Pancreas (tissue), 10 donors: ENCODE measurements around the gene EPHB2. TPM values are rescaled to one million over a fixed set of nuclear protein-coding genes. Genes with fewer than 3 reads are reported as not detected.

Source experiments
- ATAC-seq, 4 donors: fragments of 200-7000 bp; cut with Tn5 transposase; one replicate each; pipeline versions ENCODE4 v1.8.0 to v1.9.1; 2020; ENCODE audit warnings: mild to moderate bottlenecking in 4 of 4, moderate library complexity in 4 of 4
- DNase-seq, 6 donors: peaks; one replicate each; pipeline ENCODE4 v3.0.0-alpha.2; 2020
- FAIRE-seq: peaks from 2 replicates; lab custom pipeline; 2012; peaks lifted over from hg19 to GRCh38; lab: Jason Lieb, UNC
- H3K27ac ChIP-seq, 4 donors: fragments of 200-600 bp; sonication (generic); 1 replicate in 3 of 4; 2 replicates in 1 of 4; pipeline versions ENCODE4 v1.5.0 to v1.8.0; 2020
- H3K27me3 ChIP-seq, 4 donors: fragments of 200-600 bp; one replicate each; pipeline ENCODE4 v1.8.0; 2021
- H3K36me3 ChIP-seq, 3 donors: fragments of 200-600 bp; sonication (generic) in 1 of 3; one replicate each; pipeline versions ENCODE4 v1.5.0 to v1.8.0; 2020 to 2021
- H3K4me1 ChIP-seq, 3 donors: fragments of 200-600 bp; one replicate each; pipeline ENCODE4 v1.8.0; 2021
- H3K4me3 ChIP-seq, 4 donors: fragments of 200-600 bp; sonication (generic) in 2 of 4; one replicate each; pipeline versions ENCODE4 v1.5.0 to v1.8.0; 2020 to 2021
- H3K9me3 ChIP-seq, 4 donors: fragments of 200-600 bp; one replicate each; pipeline ENCODE4 v1.8.0; 2021
- WGBS, 2 donors: extraction: QIAGEN DNeasy Blood & Tissue Kit; methylation state at CpG; one replicate each; pipeline ENCODE4 v1.1.7; 2013; 5-methylcytosine and 5-hydroxymethylcytosine counted together
- intact Hi-C, 3 donors: fragments of 100-400 bp; cut with DNase I; formaldehyde crosslinking; loops; one replicate each; pipeline versions ENCODE4 v1.11.1 to v1.14.2; 2022
- polyA plus RNA-seq, 2 donors: library from polyadenylated mRNA; stranded (reverse); fragments of 200-250 nt; gene quantifications; one replicate each; pipeline ENCODE4 v1.2.3, GENCODE V29; 2013
- total RNA-seq, 6 donors: library from RNA; stranded (reverse); fragmentation: NEBNext Ultra II Directional in 4 of 6; extraction: Animal tissue kit (Norgen Biotek cat#: 25700) in 4 of 6; gene quantifications; one replicate each; pipeline versions ENCODE4 v1.2.1 to v1.2.4, GENCODE V29; 2021 to 2023
- TF ChIP-seq, protein P1 (sequence below), 4 donors: fragments of 200-600 bp; sonication (generic) in 3 of 4; IDR thresholded peaks; one replicate each; pipeline versions ENCODE4 v1.5.0 to v1.8.0; 2021; ENCODE audit warnings: antibody characterized with exemption in 4 of 4
- donor health status: healthy with polysubstance abuse.
- donor health status: DM: no; HTN: no; CAD: no; lungs with moderate emphysema.
- donor health status: DM: no; HTN: no; CAD: no.
- donor health status: control.
- donor health status: control.
- donor health status: Bipolar disorder and iron deficiency.
- donor health status: DM: yes; HTN: yes; CAD: no.
- donor health status: DM: no; HTN: no; CAD: no.
- donor health status: DM: no; HTN: no; CAD: no.
- donor health status: DM: yes; HTN: yes; CAD: no.

EPHB2 gene
- total and polyA plus RNA-seq, 8 donors, result 1.3 to 10.0 (median 4.4) TPM

DNA sequence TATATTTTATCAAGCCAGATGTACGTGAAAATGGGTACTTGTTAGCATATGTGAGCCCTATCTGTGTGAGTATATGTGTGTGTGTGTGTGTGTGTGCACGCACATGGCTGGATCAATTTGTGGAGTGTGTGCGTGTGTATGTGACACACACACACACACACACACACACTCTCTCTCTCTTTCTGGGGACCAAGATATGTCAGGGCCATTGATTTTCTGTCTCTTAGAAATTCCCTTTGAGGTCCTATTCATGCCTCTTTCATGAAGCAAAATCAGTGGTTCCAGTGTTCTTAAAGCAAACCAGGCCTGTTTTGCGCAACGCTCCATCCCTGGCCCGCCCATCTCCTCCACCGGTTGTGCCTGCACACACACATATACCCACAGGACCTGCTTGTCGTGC lies 90.0 kb downstream of the EPHB2 start:
- no peak overlapping the region for H3K4me3 ChIP-seq
- WGBS, 2 donors, result 81 to 84% methylated on average over 8 of the region's 8 CpGs
- no peaks in the 10 kb centered on the region for H3K36me3 ChIP-seq
- FAIRE-seq (no peak), DNase-seq (no peak), ATAC-seq (no peak)
- no peaks in the 10 kb centered on the region for H3K4me1 ChIP-seq
- no peak overlapping the region for H3K27ac ChIP-seq
- intact Hi-C loops, result no loop called here
- H3K9me3 ChIP-seq, result no peaks in the 10 kb centered on the region
- TF ChIP-seq, protein P1, sequence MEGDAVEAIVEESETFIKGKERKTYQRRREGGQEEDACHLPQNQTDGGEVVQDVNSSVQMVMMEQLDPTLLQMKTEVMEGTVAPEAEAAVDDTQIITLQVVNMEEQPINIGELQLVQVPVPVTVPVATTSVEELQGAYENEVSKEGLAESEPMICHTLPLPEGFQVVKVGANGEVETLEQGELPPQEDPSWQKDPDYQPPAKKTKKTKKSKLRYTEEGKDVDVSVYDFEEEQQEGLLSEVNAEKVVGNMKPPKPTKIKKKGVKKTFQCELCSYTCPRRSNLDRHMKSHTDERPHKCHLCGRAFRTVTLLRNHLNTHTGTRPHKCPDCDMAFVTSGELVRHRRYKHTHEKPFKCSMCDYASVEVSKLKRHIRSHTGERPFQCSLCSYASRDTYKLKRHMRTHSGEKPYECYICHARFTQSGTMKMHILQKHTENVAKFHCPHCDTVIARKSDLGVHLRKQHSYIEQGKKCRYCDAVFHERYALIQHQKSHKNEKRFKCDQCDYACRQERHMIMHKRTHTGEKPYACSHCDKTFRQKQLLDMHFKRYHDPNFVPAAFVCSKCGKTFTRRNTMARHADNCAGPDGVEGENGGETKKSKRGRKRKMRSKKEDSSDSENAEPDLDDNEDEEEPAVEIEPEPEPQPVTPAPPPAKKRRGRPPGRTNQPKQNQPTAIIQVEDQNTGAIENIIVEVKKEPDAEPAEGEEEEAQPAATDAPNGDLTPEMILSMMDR (IDR thresholded peaks at IDR 0.05), result no peak
- H3K27me3 ChIP-seq, result no peaks in the 10 kb centered on the region

DNA sequence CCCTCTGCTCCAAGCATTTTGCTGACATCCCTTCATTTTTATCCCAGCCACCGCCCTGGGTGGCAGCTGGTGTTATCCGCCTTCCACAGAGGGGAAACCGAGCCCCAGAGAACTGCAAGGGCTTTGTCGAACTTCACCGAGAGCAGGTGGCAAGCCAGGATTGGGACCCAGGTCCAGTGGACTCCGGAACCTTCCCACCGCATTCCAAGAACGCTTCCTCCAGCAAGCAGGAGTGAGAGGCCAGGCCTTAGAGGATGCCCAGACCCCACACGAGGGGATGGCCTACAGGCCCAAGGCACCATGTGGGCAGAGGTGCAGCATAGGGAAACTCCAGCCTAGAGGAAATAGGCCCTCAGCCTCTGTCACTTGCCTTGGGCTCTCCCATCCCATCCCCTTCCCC lies 90.7 kb downstream of the EPHB2 start:
- ATAC-seq (no peak), DNase-seq (no peak), FAIRE-seq (no peak)
- no peak overlapping the region for H3K27ac ChIP-seq
- no peaks in the 10 kb centered on the region for H3K36me3 ChIP-seq
- no peaks in the 10 kb centered on the region for H3K27me3 ChIP-seq
- WGBS, 2 donors, result 92 to 93% methylated on average over 9 of the region's 9 CpGs
- intact Hi-C loops, result no loop called here
- no peaks in the 10 kb centered on the region for H3K4me1 ChIP-seq
- TF ChIP-seq, protein P1 (IDR thresholded peaks at IDR 0.05), result no peak
- no peak overlapping the region for H3K4me3 ChIP-seq
- H3K9me3 ChIP-seq, result no peaks in the 10 kb centered on the region

DNA sequence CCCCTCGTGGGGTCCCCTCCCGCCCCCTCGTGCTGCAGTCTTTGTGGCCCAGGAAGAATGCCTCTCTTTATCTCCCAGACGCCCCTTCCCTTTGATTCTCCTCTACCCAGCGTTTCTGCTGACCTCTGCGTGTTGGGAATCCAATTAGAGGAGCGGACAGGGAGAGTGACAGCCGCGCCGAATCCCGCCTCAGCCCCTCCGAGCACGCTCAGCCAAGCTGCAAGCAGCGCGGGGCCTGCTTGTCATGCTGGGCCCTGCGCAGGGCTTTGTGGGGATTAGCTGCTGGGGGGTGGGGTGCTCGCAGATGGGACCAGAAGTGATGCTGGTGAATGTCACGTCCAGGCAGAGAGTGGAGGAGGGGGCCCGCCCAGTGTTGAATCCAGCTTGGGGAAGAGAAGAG lies 91.1 kb downstream of the EPHB2 start:
- DNase-seq (no peak), ATAC-seq (no peak), FAIRE-seq (no peak)
- 89 to 90% methylated on average over 19 of the region's 19 CpGs for WGBS, 2 donors
- H3K4me3 ChIP-seq, result no peak overlapping the region
- TF ChIP-seq, protein P1 (IDR thresholded peaks at IDR 0.05), result no peak
- intact Hi-C loops, result no loop called here
- no peaks in the 10 kb centered on the region for H3K36me3 ChIP-seq
- H3K4me1 ChIP-seq, result no peaks in the 10 kb centered on the region
- H3K27ac ChIP-seq, result no peak overlapping the region
- no peaks in the 10 kb centered on the region for H3K27me3 ChIP-seq
- H3K9me3 ChIP-seq, result no peaks in the 10 kb centered on the region

DNA sequence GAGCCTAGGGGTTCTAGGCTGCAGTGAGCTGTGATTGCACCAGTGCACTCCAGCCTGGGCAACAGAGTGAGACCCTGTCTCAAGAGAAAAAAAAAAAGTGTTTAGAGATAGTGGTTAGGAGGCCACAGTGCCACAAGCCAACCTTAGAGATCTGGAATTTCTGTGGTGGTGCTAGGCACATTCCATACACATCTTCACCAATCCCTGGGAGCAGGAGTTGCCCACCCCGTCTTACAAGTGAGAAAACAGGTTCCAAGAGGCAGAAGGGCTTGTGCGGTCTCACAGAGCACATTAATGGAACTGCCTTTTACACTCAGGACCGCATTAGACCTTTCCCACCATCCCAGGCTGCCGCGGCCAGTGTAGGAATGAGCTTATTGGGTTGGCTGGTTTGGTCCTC lies 93.2 kb downstream of the EPHB2 start:
- Histone ChIP-seq H3K27me3 (no peaks in the 10 kb centered on the region), H3K4me1 (no peaks in the 10 kb centered on the region), H3K36me3 (no peaks in the 10 kb centered on the region), H3K27ac (no peak overlapping the region), H3K9me3 (no peaks in the 10 kb centered on the region), H3K4me3 (no peak overlapping the region)
- 93% methylated on average over 5 of the region's 5 CpGs for WGBS, 2 donors
- intact Hi-C loops, result no loop called here
- FAIRE-seq (no peak), DNase-seq (no peak), ATAC-seq (no peak)
- TF ChIP-seq, protein P1 (IDR thresholded peaks at IDR 0.05), result no peak

DNA sequence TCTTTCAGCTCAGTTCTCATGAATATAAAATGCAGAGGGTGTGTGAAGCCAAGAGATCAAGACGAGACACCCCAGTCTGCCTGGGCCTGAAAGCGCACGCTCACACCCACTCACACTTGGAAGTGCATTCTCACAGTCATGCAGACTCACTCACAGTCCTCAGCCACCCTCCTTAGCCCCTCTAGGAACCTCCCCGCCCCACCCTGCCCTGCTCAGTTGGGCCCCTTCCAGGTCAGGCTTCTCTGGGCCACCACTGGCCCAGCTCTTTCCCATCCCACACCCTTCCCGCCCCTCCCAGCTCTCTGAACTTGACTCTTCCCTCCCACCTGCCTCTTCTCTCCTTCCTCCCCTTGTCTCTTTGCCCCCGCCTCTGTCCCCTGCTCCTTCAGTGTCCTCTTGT lies 93.8 kb downstream of the EPHB2 start:
- no peak overlapping the region for H3K27ac ChIP-seq
- no peak for FAIRE-seq
- no peaks in the 10 kb centered on the region for H3K9me3 ChIP-seq
- no peak for ATAC-seq
- H3K27me3 ChIP-seq, result no peaks in the 10 kb centered on the region
- intact Hi-C loops, result no loop called here
- TF ChIP-seq, protein P1 (IDR thresholded peaks at IDR 0.05), result no peak
- WGBS, 2 donors, result 70 to 72% methylated on average over 6 of the region's 6 CpGs
- DNase-seq, result no peak
- no peaks in the 10 kb centered on the region for H3K4me1 ChIP-seq
- no peak overlapping the region for H3K4me3 ChIP-seq
- H3K36me3 ChIP-seq, result no peaks in the 10 kb centered on the region
